ENCODE results near the gene CCDC88A. TPM values are rescaled to one million over a fixed set of nuclear protein-coding genes. Genes with fewer than 3 reads are reported as not detected.

The CCDC88A gene, protein sequence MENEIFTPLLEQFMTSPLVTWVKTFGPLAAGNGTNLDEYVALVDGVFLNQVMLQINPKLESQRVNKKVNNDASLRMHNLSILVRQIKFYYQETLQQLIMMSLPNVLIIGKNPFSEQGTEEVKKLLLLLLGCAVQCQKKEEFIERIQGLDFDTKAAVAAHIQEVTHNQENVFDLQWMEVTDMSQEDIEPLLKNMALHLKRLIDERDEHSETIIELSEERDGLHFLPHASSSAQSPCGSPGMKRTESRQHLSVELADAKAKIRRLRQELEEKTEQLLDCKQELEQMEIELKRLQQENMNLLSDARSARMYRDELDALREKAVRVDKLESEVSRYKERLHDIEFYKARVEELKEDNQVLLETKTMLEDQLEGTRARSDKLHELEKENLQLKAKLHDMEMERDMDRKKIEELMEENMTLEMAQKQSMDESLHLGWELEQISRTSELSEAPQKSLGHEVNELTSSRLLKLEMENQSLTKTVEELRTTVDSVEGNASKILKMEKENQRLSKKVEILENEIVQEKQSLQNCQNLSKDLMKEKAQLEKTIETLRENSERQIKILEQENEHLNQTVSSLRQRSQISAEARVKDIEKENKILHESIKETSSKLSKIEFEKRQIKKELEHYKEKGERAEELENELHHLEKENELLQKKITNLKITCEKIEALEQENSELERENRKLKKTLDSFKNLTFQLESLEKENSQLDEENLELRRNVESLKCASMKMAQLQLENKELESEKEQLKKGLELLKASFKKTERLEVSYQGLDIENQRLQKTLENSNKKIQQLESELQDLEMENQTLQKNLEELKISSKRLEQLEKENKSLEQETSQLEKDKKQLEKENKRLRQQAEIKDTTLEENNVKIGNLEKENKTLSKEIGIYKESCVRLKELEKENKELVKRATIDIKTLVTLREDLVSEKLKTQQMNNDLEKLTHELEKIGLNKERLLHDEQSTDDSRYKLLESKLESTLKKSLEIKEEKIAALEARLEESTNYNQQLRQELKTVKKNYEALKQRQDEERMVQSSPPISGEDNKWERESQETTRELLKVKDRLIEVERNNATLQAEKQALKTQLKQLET (N-terminal part only)
- total RNA-seq, result 30.4 and 31.0 TPM in 2 replicates
- 12.2 and 16.6 TPM in 2 replicates for polyA plus RNA-seq

DNA sequence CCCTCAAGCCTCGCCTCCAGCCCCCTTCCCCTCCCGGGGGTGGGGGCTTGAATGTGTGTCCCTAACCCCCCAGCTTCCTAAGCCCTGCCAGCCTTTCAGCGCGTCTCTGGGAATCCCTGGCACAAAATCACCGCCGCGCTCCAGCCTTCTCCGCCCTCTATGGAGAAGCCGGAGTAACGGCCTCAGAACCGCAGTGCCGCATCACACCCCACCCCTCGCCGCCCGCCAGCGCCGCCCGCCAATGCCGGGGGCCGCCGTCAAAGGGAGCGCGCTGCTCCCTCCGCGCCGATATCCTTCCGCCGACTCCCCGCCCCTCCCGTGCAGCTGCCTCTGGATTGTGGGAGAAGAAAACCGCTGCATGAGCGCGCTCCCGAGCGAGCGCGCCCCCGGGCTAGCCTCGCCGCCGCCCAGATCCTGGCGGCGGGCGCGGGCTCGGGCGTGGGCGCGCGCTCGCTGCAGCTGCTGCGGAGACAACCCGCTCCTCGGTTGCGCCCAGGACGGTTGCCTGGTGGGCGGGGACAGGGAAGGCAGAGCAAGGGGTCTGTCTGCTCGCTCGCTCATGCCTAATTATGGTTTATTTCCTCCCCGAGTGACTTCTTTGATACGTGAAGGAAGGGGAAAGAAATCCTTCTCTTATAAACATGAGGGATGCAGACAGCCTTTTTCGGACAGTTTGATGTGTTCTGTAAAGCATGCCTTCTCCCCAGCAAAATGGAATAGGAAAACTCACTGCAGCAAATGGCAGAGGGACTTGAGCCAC, at the start of gene CCDC88A:
Gene CCDC88A (minus strand): TSS at position 178 of the 760 bp plus-strand sequence. CDS start 777 bp downstream, outside the sequence.
- H3K79me2 ChIP-seq, result peaks cover 34% of the 10 kb centered on the region
- no peaks in the 10 kb centered on the region for H3K4me1 ChIP-seq (ENCODE audit: insufficient read depth)
- H4K20me1 ChIP-seq (ENCODE audit: insufficient read depth, poor library complexity, severe bottlenecking), result no peaks in the 10 kb centered on the region
- no peaks in the 10 kb centered on the region for H3K9me2 ChIP-seq (replicated peaks; ENCODE audit: insufficient read depth)
- peak; percentile 95 for DNase-seq (ENCODE audit: low spot score)
- TF ChIP-seq, protein P1, sequence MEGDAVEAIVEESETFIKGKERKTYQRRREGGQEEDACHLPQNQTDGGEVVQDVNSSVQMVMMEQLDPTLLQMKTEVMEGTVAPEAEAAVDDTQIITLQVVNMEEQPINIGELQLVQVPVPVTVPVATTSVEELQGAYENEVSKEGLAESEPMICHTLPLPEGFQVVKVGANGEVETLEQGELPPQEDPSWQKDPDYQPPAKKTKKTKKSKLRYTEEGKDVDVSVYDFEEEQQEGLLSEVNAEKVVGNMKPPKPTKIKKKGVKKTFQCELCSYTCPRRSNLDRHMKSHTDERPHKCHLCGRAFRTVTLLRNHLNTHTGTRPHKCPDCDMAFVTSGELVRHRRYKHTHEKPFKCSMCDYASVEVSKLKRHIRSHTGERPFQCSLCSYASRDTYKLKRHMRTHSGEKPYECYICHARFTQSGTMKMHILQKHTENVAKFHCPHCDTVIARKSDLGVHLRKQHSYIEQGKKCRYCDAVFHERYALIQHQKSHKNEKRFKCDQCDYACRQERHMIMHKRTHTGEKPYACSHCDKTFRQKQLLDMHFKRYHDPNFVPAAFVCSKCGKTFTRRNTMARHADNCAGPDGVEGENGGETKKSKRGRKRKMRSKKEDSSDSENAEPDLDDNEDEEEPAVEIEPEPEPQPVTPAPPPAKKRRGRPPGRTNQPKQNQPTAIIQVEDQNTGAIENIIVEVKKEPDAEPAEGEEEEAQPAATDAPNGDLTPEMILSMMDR (IDR thresholded peaks at IDR 0.05; ENCODE audit: poor library complexity), result peak; percentile 11
- TF ChIP-seq EZH2phosphoT487 (IDR thresholded peaks at IDR 0.05; ENCODE audit: low read depth, severe bottlenecking, unreplicated experiment), result no peak
- no peak for TF ChIP-seq EZH2 (IDR thresholded peaks at IDR 0.05; ENCODE audit: borderline replicate concordance)
- H3K27ac ChIP-seq, result peak within 1 kb of the TSS; percentile 82
- no peaks in the 10 kb centered on the region for H3K27me3 ChIP-seq
- WGBS (ENCODE audit: low lambda C conversion rate, missing lambda C conversion rate), result under 1% methylated on average over 35 of the region's 62 CpGs
- H3K36me3 ChIP-seq (replicated peaks; ENCODE audit: insufficient read depth, low read depth), result no peaks in the 10 kb centered on the region
- peak within 1 kb of the TSS; percentile 90 for H2AFZ ChIP-seq
- peak within 1 kb of the TSS; percentile 61 for H3K4me3 ChIP-seq
- H3K4me2 ChIP-seq, result peak within 1 kb of the TSS; percentile 89
- H3K9me3 ChIP-seq (ENCODE audit: low read depth), result no peaks in the 10 kb centered on the region

DNA sequence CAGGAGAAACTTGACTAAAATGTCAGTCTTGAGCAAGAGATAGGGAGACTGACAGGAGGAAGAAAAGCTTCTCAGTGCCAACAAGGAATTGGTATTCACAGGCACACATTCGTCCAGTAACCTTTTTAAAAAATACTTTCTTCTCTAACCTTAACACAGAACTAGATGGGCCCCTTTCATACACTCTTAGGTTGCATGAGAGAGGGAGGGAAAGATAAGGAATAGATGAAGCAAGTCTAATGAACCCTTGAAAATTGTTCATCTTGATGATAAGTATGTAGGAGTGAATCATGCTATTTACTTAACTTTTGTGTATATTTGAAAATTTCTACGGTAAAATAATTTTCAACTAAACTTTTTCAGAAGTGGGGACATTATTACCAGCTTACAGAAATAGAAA, 42.0 kb upstream of the CCDC88A start:
- no peak for DNase-seq (ENCODE audit: low spot score)
- no peak overlapping the region for H3K4me3 ChIP-seq
- H3K4me2 ChIP-seq, result no peak overlapping the region
- no peaks in the 10 kb centered on the region for H3K4me1 ChIP-seq (ENCODE audit: insufficient read depth)
- H3K27me3 ChIP-seq, result no peaks in the 10 kb centered on the region
- no peak overlapping the region for H2AFZ ChIP-seq
- no peaks in the 10 kb centered on the region for H3K9me3 ChIP-seq (ENCODE audit: low read depth)
- H3K79me2 ChIP-seq, result no peaks in the 10 kb centered on the region
- H3K27ac ChIP-seq, result no peak overlapping the region
- H3K9me2 ChIP-seq (replicated peaks; ENCODE audit: insufficient read depth), result no peaks in the 10 kb centered on the region
- TF ChIP-seq, protein P1 (IDR thresholded peaks at IDR 0.05; ENCODE audit: poor library complexity), result no peak
- no peak for TF ChIP-seq EZH2 (IDR thresholded peaks at IDR 0.05; ENCODE audit: borderline replicate concordance)
- 72% methylated on average over 2 of the region's 2 CpGs for WGBS (ENCODE audit: low lambda C conversion rate, missing lambda C conversion rate)
- H3K36me3 ChIP-seq (replicated peaks; ENCODE audit: insufficient read depth, low read depth), result no peaks in the 10 kb centered on the region
- H4K20me1 ChIP-seq (ENCODE audit: insufficient read depth, poor library complexity, severe bottlenecking), result no peaks in the 10 kb centered on the region

DNA sequence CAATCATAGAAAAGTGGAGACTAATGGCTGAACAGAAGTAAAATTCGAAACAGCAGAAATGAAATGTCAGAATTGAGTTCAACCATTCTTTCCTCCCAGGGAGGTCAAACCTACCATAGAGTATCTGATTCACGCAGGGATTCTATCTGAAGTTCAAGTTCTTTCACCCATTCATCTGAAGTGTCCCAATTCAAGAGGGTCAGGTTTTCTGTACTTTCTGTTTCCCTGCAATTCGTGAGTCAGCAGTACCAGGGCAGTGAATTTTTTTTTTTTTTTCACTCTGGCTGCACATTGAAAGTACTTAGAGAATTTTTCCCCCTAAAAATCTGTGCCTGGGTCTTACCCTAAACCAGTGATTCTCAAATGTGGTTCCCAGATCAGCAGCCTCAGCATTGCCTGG, 40.9 kb upstream of the CCDC88A start:
- H4K20me1 ChIP-seq (ENCODE audit: insufficient read depth, poor library complexity, severe bottlenecking), result no peaks in the 10 kb centered on the region
- H3K27ac ChIP-seq, result no peak overlapping the region
- H3K27me3 ChIP-seq, result no peaks in the 10 kb centered on the region
- TF ChIP-seq, protein P1 (IDR thresholded peaks at IDR 0.05; ENCODE audit: poor library complexity), result no peak
- no peaks in the 10 kb centered on the region for H3K9me3 ChIP-seq (ENCODE audit: low read depth)
- 76% methylated on average over 3 of the region's 3 CpGs for WGBS (ENCODE audit: low lambda C conversion rate, missing lambda C conversion rate)
- no peak overlapping the region for H2AFZ ChIP-seq
- no peak for DNase-seq (ENCODE audit: low spot score)
- no peaks in the 10 kb centered on the region for H3K4me1 ChIP-seq (ENCODE audit: insufficient read depth)
- no peaks in the 10 kb centered on the region for H3K36me3 ChIP-seq (replicated peaks; ENCODE audit: insufficient read depth, low read depth)
- H3K4me3 ChIP-seq, result no peak overlapping the region
- H3K4me2 ChIP-seq, result no peak overlapping the region
- no peaks in the 10 kb centered on the region for H3K9me2 ChIP-seq (replicated peaks; ENCODE audit: insufficient read depth)
- no peaks in the 10 kb centered on the region for H3K79me2 ChIP-seq

Measured in hepatocyte (in vitro differentiated cells).